ENCODE measurements around the gene SOWAHA.
"Not testable (repeated sequence)": the region's sequence is repeated elsewhere in the genome, so short reads cannot be mapped to it uniquely, and the experiment has no call there.

Gene SOWAHA

DNA sequence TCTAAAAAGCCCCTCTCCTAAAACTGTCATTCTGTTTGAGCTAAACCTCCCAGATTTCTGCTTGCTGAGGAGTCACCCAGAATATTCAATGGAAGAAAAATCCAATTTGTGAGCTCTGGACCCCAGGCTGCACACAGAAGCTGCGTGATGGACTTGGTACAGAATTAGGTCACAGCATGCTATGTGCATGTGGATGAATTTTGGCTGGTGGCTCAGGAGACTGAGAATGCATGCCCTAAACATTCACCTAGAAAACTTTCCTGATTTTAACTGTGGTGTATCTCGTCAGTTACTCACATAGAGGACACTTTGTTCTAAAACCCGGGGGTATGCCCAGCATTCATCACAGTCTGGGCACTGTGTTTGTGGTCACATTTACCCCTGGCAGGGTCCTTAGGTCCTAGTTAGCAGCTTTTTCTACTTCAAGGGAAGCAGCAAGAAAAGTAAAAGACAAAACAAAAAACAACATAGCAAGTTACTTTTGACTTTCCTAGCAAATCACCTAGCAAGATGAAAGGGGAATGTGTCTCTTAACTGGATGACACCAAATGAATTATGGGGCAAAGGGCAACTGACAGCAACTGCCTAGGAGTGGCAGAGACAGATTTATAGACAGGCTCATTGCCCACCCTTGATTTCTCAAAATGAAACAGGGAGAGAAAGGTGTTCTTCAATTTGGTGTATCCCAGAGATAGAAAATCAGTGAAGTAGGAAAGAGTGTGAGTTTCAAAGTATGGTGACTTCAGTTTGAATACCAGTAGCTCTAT lies 25.6 kb downstream of the SOWAHA start:
- H3K4me3 Mint-ChIP-seq: no peak overlapping the region
- H3K9me3 Mint-ChIP-seq: no peaks in the 10 kb centered on the region
- no peak for ATAC-seq
- H3K27ac Mint-ChIP-seq: no peak overlapping the region
- H3K27me3 Mint-ChIP-seq: no peaks in the 10 kb centered on the region
- no peaks in the 10 kb centered on the region for H3K4me1 Mint-ChIP-seq
- no peaks in the 10 kb centered on the region for H3K36me3 Mint-ChIP-seq

- H3K27me3 Mint-ChIP-seq: no peaks in the 10 kb centered on the region
- no peak overlapping the region for H3K27ac Mint-ChIP-seq
- ATAC-seq: no peak
- no peak overlapping the region for H3K4me3 Mint-ChIP-seq
- no peaks in the 10 kb centered on the region for H3K9me3 Mint-ChIP-seq
- no peaks in the 10 kb centered on the region for H3K36me3 Mint-ChIP-seq
- H3K4me1 Mint-ChIP-seq: no peaks in the 10 kb centered on the region
Observed at GRCh38 chr5:132839426-132840301, 26.6 kb downstream of the SOWAHA start.

GRCh38 chr5:132840313-132840712 lies 27.2 kb downstream of the SOWAHA start:
- ATAC-seq: no peak
- H3K27ac Mint-ChIP-seq: no peak overlapping the region
- H3K36me3 Mint-ChIP-seq: no peaks in the 10 kb centered on the region
- H3K27me3 Mint-ChIP-seq: no peaks in the 10 kb centered on the region
- H3K9me3 Mint-ChIP-seq: no peaks in the 10 kb centered on the region
- no peak overlapping the region for H3K4me3 Mint-ChIP-seq
- no peaks in the 10 kb centered on the region for H3K4me1 Mint-ChIP-seq

DNA sequence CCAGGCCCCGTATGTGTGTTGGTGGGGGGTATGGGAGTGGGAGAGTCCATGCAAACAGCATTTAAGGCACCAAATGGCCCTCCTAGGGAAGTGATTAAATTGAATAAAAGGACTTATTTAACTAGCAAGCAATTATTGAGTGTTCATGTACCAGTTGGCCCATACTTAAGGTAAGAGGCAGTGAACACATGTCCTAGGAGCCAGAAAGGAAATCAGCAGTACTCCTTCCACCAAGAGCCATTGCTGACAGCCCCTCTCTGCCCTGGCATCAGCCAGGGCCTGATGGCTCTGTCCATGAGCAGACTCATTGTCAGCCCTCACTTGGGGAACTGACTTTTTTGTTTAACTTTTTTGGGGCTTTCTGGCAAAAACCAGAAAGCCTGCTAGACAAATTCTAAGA lies 27.8 kb downstream of the SOWAHA start:
- H3K4me1 Mint-ChIP-seq: no peaks in the 10 kb centered on the region
- H3K9me3 Mint-ChIP-seq: no peaks in the 10 kb centered on the region
- no peak overlapping the region for H3K4me3 Mint-ChIP-seq
- H3K27me3 Mint-ChIP-seq: no peaks in the 10 kb centered on the region
- no peak for ATAC-seq
- H3K36me3 Mint-ChIP-seq: no peaks in the 10 kb centered on the region
- H3K27ac Mint-ChIP-seq: no peak overlapping the region

- no peaks in the 10 kb centered on the region for H3K9me3 Mint-ChIP-seq
- H3K27me3 Mint-ChIP-seq: no peaks in the 10 kb centered on the region
- no peak overlapping the region for H3K4me3 Mint-ChIP-seq
- no peak overlapping the region for H3K27ac Mint-ChIP-seq
- H3K36me3 Mint-ChIP-seq: no peaks in the 10 kb centered on the region
- no peak for ATAC-seq
- no peaks in the 10 kb centered on the region for H3K4me1 Mint-ChIP-seq
Observed at GRCh38 chr5:132841305-132841704, 28.2 kb downstream of the SOWAHA start.

- Mint-ChIP-seq H3K27ac (no peak overlapping the region), H3K27me3 (no peaks in the 10 kb centered on the region), H3K4me1 (no peaks in the 10 kb centered on the region), H3K4me3 (no peak overlapping the region), H3K36me3 (no peaks in the 10 kb centered on the region), H3K9me3 (no peaks in the 10 kb centered on the region)
- no peak for ATAC-seq
Observed at GRCh38 chr5:132848270-132848669, 35.2 kb downstream of the SOWAHA start.

- H3K27me3 Mint-ChIP-seq: no peaks in the 10 kb centered on the region
- no peak overlapping the region for H3K27ac Mint-ChIP-seq
- no peak overlapping the region for H3K4me3 Mint-ChIP-seq
- H3K9me3 Mint-ChIP-seq: no peaks in the 10 kb centered on the region
- H3K4me1 Mint-ChIP-seq: no peaks in the 10 kb centered on the region
- H3K36me3 Mint-ChIP-seq: no peaks in the 10 kb centered on the region
- ATAC-seq: no peak
Observed at GRCh38 chr5:132849347-132849746, 36.2 kb downstream of the SOWAHA start.

DNA sequence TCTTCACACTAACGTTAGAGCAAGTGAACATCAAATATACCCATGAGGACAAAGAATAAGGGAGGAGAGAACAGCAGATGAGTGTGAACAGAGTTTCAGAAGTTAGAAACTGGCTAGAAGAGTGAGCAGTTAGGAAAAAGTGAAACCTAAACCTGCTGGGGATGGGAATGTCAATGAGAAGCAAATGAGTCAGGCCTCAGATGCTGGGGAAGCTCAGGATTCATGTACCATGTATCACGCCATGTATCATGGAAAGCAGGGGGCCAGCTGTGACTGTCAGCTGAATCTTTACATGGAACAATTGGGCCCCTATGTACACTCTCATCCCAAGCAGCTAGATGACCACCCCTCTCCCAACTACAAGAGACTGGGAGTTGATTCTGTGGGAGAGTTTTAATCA lies 37.0 kb downstream of the SOWAHA start:
- no peak overlapping the region for H3K4me3 Mint-ChIP-seq
- peaks cover 5% of the 10 kb centered on the region for H3K27me3 Mint-ChIP-seq
- no peaks in the 10 kb centered on the region for H3K9me3 Mint-ChIP-seq
- H3K27ac Mint-ChIP-seq: no peak overlapping the region
- no peak for ATAC-seq
- H3K36me3 Mint-ChIP-seq: no peaks in the 10 kb centered on the region
- H3K4me1 Mint-ChIP-seq: no peaks in the 10 kb centered on the region

GRCh38 chr5:132853323-132853722 lies 40.2 kb downstream of the SOWAHA start:
- no peak overlapping the region for H3K4me3 Mint-ChIP-seq
- H3K27ac Mint-ChIP-seq: no peak overlapping the region
- no peaks in the 10 kb centered on the region for H3K4me1 Mint-ChIP-seq
- peaks cover 26% of the 10 kb centered on the region for H3K27me3 Mint-ChIP-seq
- ATAC-seq: no peak
- H3K36me3 Mint-ChIP-seq: no peaks in the 10 kb centered on the region
- peaks cover 2% of the 10 kb centered on the region for H3K9me3 Mint-ChIP-seq

DNA sequence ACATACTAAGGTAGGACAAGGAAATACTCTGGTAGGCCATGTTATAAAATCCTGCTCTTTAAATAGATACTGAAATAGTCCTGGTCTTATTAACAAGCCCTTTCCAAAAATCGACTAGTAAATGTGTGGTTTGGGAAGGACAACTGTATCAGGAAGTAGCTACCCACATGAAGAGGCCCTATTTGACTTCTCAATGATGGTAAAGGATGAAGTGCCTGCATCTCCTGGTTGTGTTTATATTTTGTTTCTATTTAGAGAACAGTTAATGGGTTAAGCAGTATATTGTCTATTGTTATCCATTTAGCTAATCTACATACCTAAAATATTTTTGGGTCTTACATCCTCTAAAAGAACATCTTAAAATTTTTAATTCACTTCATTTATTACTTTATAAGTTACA lies 40.7 kb downstream of the SOWAHA start:
- no peaks in the 10 kb centered on the region for H3K36me3 Mint-ChIP-seq
- no peak overlapping the region for H3K27ac Mint-ChIP-seq
- peaks cover 26% of the 10 kb centered on the region for H3K27me3 Mint-ChIP-seq
- no peak overlapping the region for H3K4me3 Mint-ChIP-seq
- H3K4me1 Mint-ChIP-seq: no peaks in the 10 kb centered on the region
- ATAC-seq: no peak
- peaks cover 2% of the 10 kb centered on the region for H3K9me3 Mint-ChIP-seq

DNA sequence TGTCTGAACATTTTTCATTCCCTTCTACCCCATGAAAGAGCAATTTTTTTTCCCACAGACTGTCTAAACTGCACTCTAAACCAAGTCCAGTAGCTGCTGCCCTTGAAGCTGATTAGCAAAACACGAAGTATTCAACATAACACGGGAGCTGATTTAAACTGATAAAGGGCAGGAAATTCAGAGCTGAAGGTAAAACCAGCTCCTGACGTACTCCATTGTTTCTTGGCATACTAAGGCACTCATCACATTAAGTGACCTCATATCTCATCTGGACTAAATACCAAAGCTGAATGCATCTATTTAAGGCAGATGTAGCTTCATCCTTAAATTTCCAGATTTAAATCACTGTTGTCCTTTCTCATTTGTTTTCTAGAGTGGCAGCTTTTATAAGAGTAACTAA lies 41.2 kb downstream of the SOWAHA start:
- ATAC-seq: no peak
- Mint-ChIP-seq H3K27me3 (peaks cover 26% of the 10 kb centered on the region), H3K4me3 (no peak overlapping the region), H3K4me1 (no peaks in the 10 kb centered on the region), H3K27ac (no peak overlapping the region), H3K36me3 (no peaks in the 10 kb centered on the region), H3K9me3 (peaks cover 2% of the 10 kb centered on the region)

GRCh38 chr5:132854992-132855391 lies 41.9 kb downstream of the SOWAHA start:
- not testable (repeated sequence) for H3K36me3 Mint-ChIP-seq, H3K4me1 Mint-ChIP-seq, H3K4me3 Mint-ChIP-seq, H3K27ac Mint-ChIP-seq, H3K9me3 Mint-ChIP-seq, ATAC-seq
- peaks cover 26% of the 10 kb centered on the region for H3K27me3 Mint-ChIP-seq

DNA sequence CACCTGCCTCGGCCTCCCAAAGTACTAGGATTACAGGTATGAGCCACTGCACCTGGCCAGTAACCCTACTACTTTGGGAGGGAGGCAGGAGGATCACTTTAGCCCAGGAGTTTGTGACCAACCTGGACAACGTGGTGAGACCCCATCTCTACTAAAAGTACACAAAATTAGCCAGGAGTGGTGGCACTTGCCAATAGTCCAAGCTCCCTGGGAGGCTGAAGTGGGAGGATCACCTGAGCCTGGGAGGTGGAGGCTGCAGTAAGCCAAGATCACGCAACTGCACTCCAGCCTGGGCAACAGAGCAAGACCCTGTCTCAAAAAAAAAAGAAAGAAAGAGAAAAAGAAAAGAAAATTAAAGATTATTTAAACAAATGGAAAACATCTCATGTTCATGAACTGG lies 42.9 kb downstream of the SOWAHA start:
- Mint-ChIP-seq H3K27me3 (peaks cover 26% of the 10 kb centered on the region), H3K4me3 (no peak overlapping the region), H3K36me3 (no peaks in the 10 kb centered on the region), H3K27ac (no peak overlapping the region), H3K4me1 (no peaks in the 10 kb centered on the region), H3K9me3 (peaks cover 2% of the 10 kb centered on the region)
- ATAC-seq: no peak

GRCh38 chr5:132859889-132860437 lies 46.9 kb downstream of the SOWAHA start:
- peaks cover 22% of the 10 kb centered on the region for H3K27me3 Mint-ChIP-seq
- H3K4me1 Mint-ChIP-seq: no peaks in the 10 kb centered on the region
- ATAC-seq: no peak
- no peak overlapping the region for H3K27ac Mint-ChIP-seq
- no peak overlapping the region for H3K4me3 Mint-ChIP-seq
- peaks cover 2% of the 10 kb centered on the region for H3K9me3 Mint-ChIP-seq
- H3K36me3 Mint-ChIP-seq: no peaks in the 10 kb centered on the region

- ATAC-seq: no peak
- no peak overlapping the region for H3K27ac Mint-ChIP-seq
- peaks cover 2% of the 10 kb centered on the region for H3K9me3 Mint-ChIP-seq
- H3K4me1 Mint-ChIP-seq: peaks cover 2% of the 10 kb centered on the region
- no peak overlapping the region for H3K4me3 Mint-ChIP-seq
- H3K27me3 Mint-ChIP-seq: peaks cover 14% of the 10 kb centered on the region
- no peaks in the 10 kb centered on the region for H3K36me3 Mint-ChIP-seq
Observed at GRCh38 chr5:132860742-132861141, 47.6 kb downstream of the SOWAHA start.

Data from stimulated activated memory B cell treated with anti-CD40 and anti-IgM and Interleukin-4, amounts not matched to agents 10 μg/mL and 1 μg/mL and 100 μg/mL, for 72 hours (primary cell).